Heart left ventricle (tissue), 16 donors: ENCODE data around the gene ABCB6. TPM values are rescaled to one million over a fixed set of nuclear protein-coding genes. Genes with fewer than 3 reads are reported as not detected.

ENCODE experiments used
- ATAC-seq, 4 donors: fragments of 200-7000 bp; cut with Tn5 transposase; one replicate each; pipeline ENCODE4 v1.9.1; 2020 to 2022; ENCODE audit warnings: moderate library complexity in 4 of 4, mild to moderate bottlenecking in 3 of 4, moderate number of reproducible peaks in 1 of 4
- DNase-seq, 5 donors: peaks; one replicate each; pipeline ENCODE4 v3.0.0-alpha.2; 2020
- H3K27ac ChIP-seq, 12 donors: fragments of 200-600 bp; sonication (generic) in 4 of 12; one replicate each; pipeline versions ENCODE4 v1.5.0 to v1.8.0; 2016 to 2022; ENCODE audit warnings: mild to moderate bottlenecking in 2 of 12
- H3K27me3 ChIP-seq, 9 donors: fragments of 200-600 bp; sonication (generic) in 2 of 9; one replicate each; pipeline versions ENCODE4 v1.5.1 to v1.8.0; 2016 to 2022; ENCODE audit warnings: mild to moderate bottlenecking in 3 of 9
- H3K36me3 ChIP-seq, 9 donors: fragments of 200-600 bp; sonication (generic) in 2 of 9; one replicate each; pipeline versions ENCODE4 v1.5.0 to v1.8.0; 2018 to 2022; ENCODE audit warnings: mild to moderate bottlenecking in 2 of 9
- H3K4me1 ChIP-seq, 12 donors: fragments of 200-600 bp; sonication (generic) in 4 of 12; one replicate each; pipeline versions ENCODE4 v1.5.0 to v1.8.0; 2016 to 2022; ENCODE audit warnings: mild to moderate bottlenecking in 3 of 12
- H3K4me3 ChIP-seq, 12 donors: fragments of 200-600 bp; sonication (generic) in 4 of 12; one replicate each; pipeline versions ENCODE4 v1.5.0 to v1.8.0; 2017 to 2022; ENCODE audit warnings: mild to moderate bottlenecking in 9 of 12, moderate library complexity in 4 of 12
- H3K9me3 ChIP-seq, 12 donors: fragments of 200-600 bp; sonication (generic) in 4 of 12; one replicate each; pipeline versions ENCODE4 v1.5.0 to v1.8.0; 2016 to 2022; ENCODE audit warnings: mild to moderate bottlenecking in 1 of 12
- POLR2A ChIP-seq, 2 donors: fragments of 450-650 bp; IDR thresholded peaks; one replicate each; pipeline ENCODE4 v1.6.1; 2017; ENCODE audit warnings: antibody characterized with exemption in 2 of 2, mild to moderate bottlenecking in 2 of 2, moderate library complexity in 2 of 2
- WGBS, 4 donors: extraction: QIAGEN DNeasy Blood & Tissue Kit in 2 of 4; methylation state at CpG; one replicate each; pipeline versions ENCODE4 v1.1.5 to v1.1.7; 2013 to 2018; 5-methylcytosine and 5-hydroxymethylcytosine counted together
- intact Hi-C, 10 donors: fragments of 100-400 bp; cut with DNase I; formaldehyde crosslinking; loops; one replicate each; pipeline versions ENCODE4 v1.11.1 to v1.14.2; 2022
- polyA plus RNA-seq, 2 donors: library from polyadenylated mRNA; stranded (reverse); fragments of 200-250 nt; gene quantifications; one replicate each; pipeline ENCODE4 v1.2.3, GENCODE V29; 2013
- total RNA-seq, 9 donors: library from RNA; depleted of rRNA in 2 of 9; stranded (reverse); fragments of >200 nt in 2 of 9; fragmentation: NEBNext Ultra II Directional in 3 of 9; extraction: Animal tissue kit (Norgen Biotek cat#: 25700) in 3 of 9; gene quantifications; one replicate each; pipeline versions ENCODE4 v1.1.0 to v1.2.4, GENCODE V29; 2016 to 2023
- TF ChIP-seq, protein P1 (sequence below), 12 donors: fragments of 200-600 bp; sonication (generic) in 4 of 12; IDR thresholded peaks; one replicate each; pipeline versions ENCODE4 v1.5.0 to v1.8.0; 2018 to 2022; ENCODE audit warnings: antibody characterized with exemption in 12 of 12, mild to moderate bottlenecking in 5 of 12
- donor health status: ischemic (EF 13 %, LVEDD 7.1; RV severe dilation, severe dysfunction).
- donor health status: healthy with polysubstance abuse.
- donor health status: DM: no; HTN: yes; CAD: no.
- donor health status: DM: no; HTN: no; CAD: no.
- donor health status: ischemic (EF 25% LVEDD 6.9; RV normal size, moderate dysfunction).
- donor health status: ischemic (EF 25% LVEDD 5.7; RV mildly dilated, moderate dysfunction).
- donor health status: healthy.
- donor health status: DM: yes; HTN: yes; CAD: no.
- donor health status: ischemic (EF 35%, LVEDD 5.7; RV mildly dilated, moderate dysfunction).
- donor health status: nonischemic (EF 11% LVEDD 7.7; RV severe dilation, severe dysfunction).
- donor health status: DM: yes; HTN: yes; CAD: no.
- donor health status: PGD.
- donor health status: ischemic (EF 29% LVEDD 5.4; RV normal size, mild dysfunction).
- donor health status: nonischemic (EF 23%, LVEDD 6.1; RV moderate dilation, normal function).

ABCB6 gene
- total and polyA plus RNA-seq, 11 donors: 12.1 to 30.4 (median 20.0) TPM

DNA sequence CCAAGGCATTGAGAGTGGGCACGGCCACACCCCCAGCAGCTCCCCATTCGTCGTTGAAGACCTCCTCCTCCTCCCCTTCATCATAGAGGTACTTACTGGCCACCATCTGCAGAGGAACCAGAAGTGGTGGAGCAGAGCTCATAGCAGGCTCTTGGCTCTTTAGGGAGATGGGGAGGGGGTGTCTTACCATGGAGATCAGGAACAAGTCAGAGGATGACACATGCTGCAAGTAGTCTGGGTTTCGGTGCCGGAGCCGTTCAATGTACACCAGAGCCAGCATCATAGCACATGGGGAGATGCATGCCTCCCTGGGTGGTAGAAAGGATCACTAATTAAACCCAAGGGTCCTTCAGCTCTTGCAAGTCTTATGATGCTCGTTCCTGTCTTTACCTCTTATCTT is 44.0 kb downstream of the ABCB6 start:
- TF ChIP-seq, protein P1, sequence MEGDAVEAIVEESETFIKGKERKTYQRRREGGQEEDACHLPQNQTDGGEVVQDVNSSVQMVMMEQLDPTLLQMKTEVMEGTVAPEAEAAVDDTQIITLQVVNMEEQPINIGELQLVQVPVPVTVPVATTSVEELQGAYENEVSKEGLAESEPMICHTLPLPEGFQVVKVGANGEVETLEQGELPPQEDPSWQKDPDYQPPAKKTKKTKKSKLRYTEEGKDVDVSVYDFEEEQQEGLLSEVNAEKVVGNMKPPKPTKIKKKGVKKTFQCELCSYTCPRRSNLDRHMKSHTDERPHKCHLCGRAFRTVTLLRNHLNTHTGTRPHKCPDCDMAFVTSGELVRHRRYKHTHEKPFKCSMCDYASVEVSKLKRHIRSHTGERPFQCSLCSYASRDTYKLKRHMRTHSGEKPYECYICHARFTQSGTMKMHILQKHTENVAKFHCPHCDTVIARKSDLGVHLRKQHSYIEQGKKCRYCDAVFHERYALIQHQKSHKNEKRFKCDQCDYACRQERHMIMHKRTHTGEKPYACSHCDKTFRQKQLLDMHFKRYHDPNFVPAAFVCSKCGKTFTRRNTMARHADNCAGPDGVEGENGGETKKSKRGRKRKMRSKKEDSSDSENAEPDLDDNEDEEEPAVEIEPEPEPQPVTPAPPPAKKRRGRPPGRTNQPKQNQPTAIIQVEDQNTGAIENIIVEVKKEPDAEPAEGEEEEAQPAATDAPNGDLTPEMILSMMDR (IDR thresholded peaks at IDR 0.05): no peak
- no peak for TF ChIP-seq POLR2A (IDR thresholded peaks at IDR 0.05)
- no peak overlapping the region for H3K27ac ChIP-seq
- no peaks in the 10 kb centered on the region for H3K9me3 ChIP-seq
- no peak overlapping the region for H3K4me3 ChIP-seq
- H3K4me1 ChIP-seq: peaks cover 7 to 54% (median 34%) of the 10 kb centered on the region in 12 donors
- H3K36me3 ChIP-seq: peaks cover 0 to 49% (median 40%) of the 10 kb centered on the region in 9 donors
- intact Hi-C loops: loop anchor here in 9 of 10 donors (5.0 to 10.0 kb wide), 8 partner anchors 32 to 890 kb away; partner anchors contain the start of genes ABCB6 (in 3 of the 9), DNAJB2 (in 3 of the 9), DNPEP (in 3 of the 9) and ZFAND2B (in 3 of the 9)
- no peak for ATAC-seq
- WGBS, 4 donors: 73 to 88% (median 79%) methylated on average over 7 of the region's 7 CpGs
- DNase-seq: no peak
- H3K27me3 ChIP-seq: no peaks in the 10 kb centered on the region

GRCh38 chr2:219174146-219174545 is 44.6 kb downstream of the ABCB6 start:
- no peak overlapping the region for H3K4me3 ChIP-seq
- H3K36me3 ChIP-seq: peaks cover 0 to 43% (median 37%) of the 10 kb centered on the region in 9 donors
- H3K27ac ChIP-seq: no peak overlapping the region
- H3K9me3 ChIP-seq: no peaks in the 10 kb centered on the region
- DNase-seq (no peak), ATAC-seq (no peak)
- no peaks in the 10 kb centered on the region for H3K27me3 ChIP-seq
- TF ChIP-seq, protein P1 (IDR thresholded peaks at IDR 0.05): no peak
- no peak for TF ChIP-seq POLR2A (IDR thresholded peaks at IDR 0.05)
- H3K4me1 ChIP-seq: peaks cover 4 to 48% (median 28%) of the 10 kb centered on the region in 12 donors
- intact Hi-C loops: loop anchor here in 6 of 10 donors (5.0 to 10.0 kb wide), 4 partner anchors 33 to 889 kb away; partner anchors contain the start of genes DNPEP (in 3 of the 6), ZFAND2B (in 3 of the 6), ANKZF1 (in 1 of the 6) and ATG9A (in 1 of the 6)
- WGBS, 4 donors: 92 to 100% (median 96%) methylated on average over 3 of the region's 3 CpGs

DNA sequence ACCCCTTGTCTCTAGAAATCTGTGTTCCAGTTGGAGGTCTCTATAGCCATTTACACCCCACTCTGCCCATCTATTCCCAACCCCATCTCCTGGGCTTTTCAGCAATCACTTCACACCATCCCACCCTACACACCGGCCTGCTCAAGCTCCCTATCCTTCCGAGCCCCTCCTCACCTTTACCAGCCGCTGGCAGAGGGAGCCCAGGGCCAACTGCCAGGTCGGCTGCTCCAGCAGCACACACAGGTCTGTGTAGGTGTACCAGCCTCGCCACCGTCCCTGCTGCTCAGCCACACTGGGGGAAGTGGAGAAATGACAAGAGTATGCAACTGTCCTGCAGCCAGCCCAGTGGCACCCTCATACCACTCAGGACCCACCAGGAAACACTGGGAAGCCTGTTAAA is 45.6 kb downstream of the ABCB6 start:
- DNase-seq (no peak), ATAC-seq (no peak)
- WGBS, 4 donors: 81 to 89% (median 86%) methylated on average over 6 of the region's 6 CpGs
- TF ChIP-seq, protein P1 (IDR thresholded peaks at IDR 0.05): no peak
- TF ChIP-seq POLR2A (IDR thresholded peaks at IDR 0.05): no peak
- Histone ChIP-seq H3K36me3 (peaks cover 0 to 43% (median 37%) of the 10 kb centered on the region in 9 donors), H3K27me3 (no peaks in the 10 kb centered on the region), H3K9me3 (no peaks in the 10 kb centered on the region), H3K4me1 (peaks cover 0 to 41% (median 22%) of the 10 kb centered on the region in 12 donors), H3K4me3 (no peak overlapping the region), H3K27ac (peak overlapping the region in 1 of 12 donors; percentile 4)
- intact Hi-C loops: loop anchor here in 6 of 10 donors (5.0 to 10.0 kb wide), 4 partner anchors 34 to 888 kb away; partner anchors contain the start of genes DNPEP (in 3 of the 6), ZFAND2B (in 3 of the 6), ANKZF1 (in 1 of the 6) and ATG9A (in 1 of the 6)

DNA sequence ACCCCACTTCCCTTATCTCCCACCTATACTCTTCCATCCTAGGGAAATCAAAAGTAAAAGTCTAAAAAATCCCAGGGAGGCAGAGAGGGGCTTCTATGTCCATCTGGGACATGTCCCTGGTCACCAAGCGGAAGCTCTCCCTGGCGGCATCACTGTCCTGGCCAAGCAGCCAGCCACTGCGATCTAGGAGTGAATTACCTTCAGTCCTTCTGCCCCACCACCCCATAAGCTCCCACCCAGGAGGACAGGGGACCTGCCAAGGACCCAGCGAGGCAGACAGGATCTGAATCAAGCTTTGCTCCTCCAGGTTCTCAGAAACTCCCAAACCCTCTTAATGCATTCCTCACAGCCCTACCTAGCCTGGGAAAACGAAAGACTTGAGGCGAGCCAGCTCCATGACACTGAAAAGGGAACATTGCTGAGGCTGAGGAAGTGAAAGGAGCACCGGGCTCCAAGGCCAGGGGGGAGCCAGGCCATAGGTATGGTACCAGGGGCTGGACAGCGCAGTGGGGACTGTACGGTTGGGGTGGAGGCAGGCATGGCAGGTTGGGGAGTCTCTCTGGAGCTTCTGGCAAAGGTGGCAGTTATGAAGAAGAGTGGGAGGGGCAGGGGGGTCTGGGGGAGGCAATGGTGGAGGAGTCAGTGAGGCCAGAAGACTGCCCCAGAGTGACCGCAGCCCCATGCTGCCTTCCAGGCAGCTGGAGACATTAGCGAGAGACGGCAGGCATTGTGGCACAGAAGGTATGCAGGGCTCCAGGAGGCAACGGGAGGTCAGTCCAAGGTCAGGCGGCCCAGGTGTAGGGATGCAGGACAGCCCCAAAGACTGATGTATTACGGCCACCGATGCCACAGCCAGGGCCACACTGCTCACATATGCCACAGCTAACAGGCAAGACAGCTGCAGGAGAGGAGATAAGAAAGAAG is 46.3 kb downstream of the ABCB6 start:
- 84 to 92% (median 87%) methylated on average over 12 to 16 of the region's 16 CpGs for WGBS, 4 donors
- intact Hi-C loops: loop anchor here in 6 of 10 donors (5.0 to 10.0 kb wide), 4 partner anchors 35 to 888 kb away; partner anchors contain the start of genes DNPEP (in 3 of the 6), ZFAND2B (in 3 of the 6), ANKZF1 (in 1 of the 6) and ATG9A (in 1 of the 6)
- peak overlapping the region in 1 of 12 donors; percentile 80 for H3K27ac ChIP-seq
- H3K4me3 ChIP-seq: no peak overlapping the region
- H3K36me3 ChIP-seq: peaks cover 0 to 43% (median 37%) of the 10 kb centered on the region in 9 donors
- TF ChIP-seq POLR2A (IDR thresholded peaks at IDR 0.05): no peak
- TF ChIP-seq, protein P1 (IDR thresholded peaks at IDR 0.05): no peak
- no peaks in the 10 kb centered on the region for H3K27me3 ChIP-seq
- peaks cover 0 to 40% (median 22%) of the 10 kb centered on the region in 12 donors for H3K4me1 ChIP-seq
- ATAC-seq: no peak
- no peaks in the 10 kb centered on the region for H3K9me3 ChIP-seq
- no peak for DNase-seq
